OCI-LY7 (cell line): Measurements from ENCODE around the gene RRBP1. TPM values are rescaled to one million over a fixed set of nuclear protein-coding genes. Genes with fewer than 3 reads are reported as not detected.

Experiments used
- BruUV-seq: library from RNA; stranded (reverse); fragments of 400-500 nt; replicated peaks from 2 replicates; lab custom pipeline; 2021; lab: Mats Ljungman, UMichigan
- CTCF ChIA-PET: fragments of 300-600 bp; sonication (Branson Sonifier 250); formaldehyde crosslinking; loops from one replicate; lab custom pipeline; 2022; ENCODE audit warnings: antibody characterized with exemption; ENCODE audit not compliant: unreplicated experiment; lab: Charles Lee
- POLR2A ChIA-PET: fragments of 300-600 bp; sonication (Branson Sonifier 250); formaldehyde crosslinking; loops from one replicate; lab custom pipeline; 2022; ENCODE audit warnings: antibody characterized with exemption; lab: Charles Lee
- DNase-seq: peaks from one replicate; pipeline ENCODE4 v3.0.0-alpha.2; 2015; ENCODE audit warnings: low spot score
- H2AFZ ChIP-seq: fragments of 200-600 bp; sonication (generic), shearing (Covaris generic); 2 replicates; pipeline ENCODE4 v1.6.1; 2014; ENCODE audit warnings: mild to moderate bottlenecking, antibody characterized with exemption, low read length, moderate library complexity
- H3K27ac ChIP-seq: fragments of 200-600 bp; sonication (generic); 2 replicates; pipeline ENCODE4 v1.5.1; 2014; ENCODE audit warnings: mixed run types, low read depth, mild to moderate bottlenecking, moderate library complexity, low read length, inconsistent platforms; ENCODE audit not compliant: poor library complexity, severe bottlenecking
- H3K36me3 ChIP-seq: fragments of 200-600 bp; sonication (generic); 2 replicates; pipeline ENCODE4 v1.6.1; 2014; ENCODE audit warnings: mild to moderate bottlenecking, antibody characterized with exemption, low read length, moderate library complexity, mixed read lengths; ENCODE audit not compliant: insufficient read depth
- H3K4me1 ChIP-seq: fragments of 200-600 bp; sonication (generic); 2 replicates; pipeline ENCODE4 v1.5.1; 2014; ENCODE audit warnings: mild to moderate bottlenecking, low read length; ENCODE audit not compliant: insufficient read depth, poor library complexity, severe bottlenecking
- H3K4me2 ChIP-seq: fragments of 200-600 bp; sonication (generic); 2 replicates; pipeline ENCODE4 v1.6.1; 2014; ENCODE audit warnings: mild to moderate bottlenecking, low read length
- H3K4me3 ChIP-seq: fragments of 200-600 bp; sonication (generic); 2 replicates; pipeline ENCODE4 v1.5.1; 2014; ENCODE audit warnings: mild to moderate bottlenecking, low read depth, low read length; ENCODE audit not compliant: poor library complexity, severe bottlenecking
- H3K79me2 ChIP-seq: fragments of 200-600 bp; sonication (generic); 2 replicates; pipeline ENCODE4 v1.6.1; 2016; ENCODE audit warnings: low read depth, mild to moderate bottlenecking, low read length, moderate library complexity, mixed read lengths; ENCODE audit not compliant: insufficient read depth
- H3K9me2 ChIP-seq: fragments of 200-600 bp; sonication (generic); 2 replicates; pipeline ENCODE4 v1.6.1; 2016; ENCODE audit warnings: mild to moderate bottlenecking, low read length, mixed read lengths; ENCODE audit not compliant: insufficient read depth
- H3K9me3 ChIP-seq: fragments of 200-600 bp; sonication (generic); 2 replicates; pipeline ENCODE4 v1.6.1; 2014; ENCODE audit warnings: mild to moderate bottlenecking, mixed run types, low read length, mixed read lengths
- H4K20me1 ChIP-seq: fragments of 200-600 bp; sonication (generic); 2 replicates; pipeline ENCODE4 v1.6.1; 2014; ENCODE audit warnings: mild to moderate bottlenecking, antibody characterized with exemption, low read length, moderate library complexity, mixed read lengths; ENCODE audit not compliant: insufficient read depth
- EZH2phosphoT487 ChIP-seq: fragments of 200-600 bp; sonication (generic); IDR thresholded peaks from 2 replicates; pipeline ENCODE4 v1.6.1; 2018; ENCODE audit warnings: low read depth, borderline replicate concordance, mild to moderate bottlenecking, mixed run types, antibody characterized with exemption, low read length, moderate library complexity, mixed read lengths
- intact Hi-C: fragments of 100-400 bp; cut with micrococcal nuclease; formaldehyde crosslinking; loops from one replicate; pipeline ENCODE4 v1.10.0; 2022; ENCODE audit not compliant: unreplicated experiment
- total RNA-seq, 2 experiments: library from RNA; depleted of rRNA in 1 of 2; stranded (reverse); fragments of >200 nt in 1 of 2; shearing (Covaris generic) in 1 of 2; gene quantifications; 2 replicates each; pipeline ENCODE4 v1.2.3, GENCODE V29; 2014 to 2022
- TF ChIP-seq, protein P1 (sequence below): fragments of 200-600 bp; sonication (generic); conservative IDR thresholded peaks from 2 replicates; pipeline ENCODE4 v1.5.1; 2014; ENCODE audit warnings: mild to moderate bottlenecking, antibody characterized with exemption, low read length, moderate library complexity, mixed read lengths

Gene RRBP1
- total RNA-seq, 2 experiments from 2014 or later, result 13.6 to 46.3 TPM

- DNase-seq, result no peak
- H3K79me2 ChIP-seq, result no peaks in the 10 kb centered on the region
- CTCF ChIA-PET, result interaction anchor here (0.6 kb wide), 1 partner anchor 123 kb away, joined by 4 read pairs; no protein-coding TSS in a partner anchor
- no peaks in the 10 kb centered on the region for H3K9me3 ChIP-seq
- H2AFZ ChIP-seq, result no peak overlapping the region
- H3K4me3 ChIP-seq, result no peak overlapping the region
- POLR2A ChIA-PET, result no interaction called here
- H3K36me3 ChIP-seq, result 0 out of 2 replicates have a peak, but pooled peaks cover 1% of the 10 kb centered on the region
- BruUV-seq, result no TSS peak
- intact Hi-C loops, result no loop called here
- H3K9me2 ChIP-seq, result no peaks in the 10 kb centered on the region
- no peak overlapping the region for H3K27ac ChIP-seq
- H3K4me1 ChIP-seq, result peaks cover 39% of the 10 kb centered on the region
- TF ChIP-seq EZH2phosphoT487, result no peak
- TF ChIP-seq, protein P1, sequence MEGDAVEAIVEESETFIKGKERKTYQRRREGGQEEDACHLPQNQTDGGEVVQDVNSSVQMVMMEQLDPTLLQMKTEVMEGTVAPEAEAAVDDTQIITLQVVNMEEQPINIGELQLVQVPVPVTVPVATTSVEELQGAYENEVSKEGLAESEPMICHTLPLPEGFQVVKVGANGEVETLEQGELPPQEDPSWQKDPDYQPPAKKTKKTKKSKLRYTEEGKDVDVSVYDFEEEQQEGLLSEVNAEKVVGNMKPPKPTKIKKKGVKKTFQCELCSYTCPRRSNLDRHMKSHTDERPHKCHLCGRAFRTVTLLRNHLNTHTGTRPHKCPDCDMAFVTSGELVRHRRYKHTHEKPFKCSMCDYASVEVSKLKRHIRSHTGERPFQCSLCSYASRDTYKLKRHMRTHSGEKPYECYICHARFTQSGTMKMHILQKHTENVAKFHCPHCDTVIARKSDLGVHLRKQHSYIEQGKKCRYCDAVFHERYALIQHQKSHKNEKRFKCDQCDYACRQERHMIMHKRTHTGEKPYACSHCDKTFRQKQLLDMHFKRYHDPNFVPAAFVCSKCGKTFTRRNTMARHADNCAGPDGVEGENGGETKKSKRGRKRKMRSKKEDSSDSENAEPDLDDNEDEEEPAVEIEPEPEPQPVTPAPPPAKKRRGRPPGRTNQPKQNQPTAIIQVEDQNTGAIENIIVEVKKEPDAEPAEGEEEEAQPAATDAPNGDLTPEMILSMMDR, result no peak
- H4K20me1 ChIP-seq, result no peaks in the 10 kb centered on the region
- no peak overlapping the region for H3K4me2 ChIP-seq
Observed at GRCh38 chr20:17652411-17652810, 29.6 kb downstream of the RRBP1 start.

DNA sequence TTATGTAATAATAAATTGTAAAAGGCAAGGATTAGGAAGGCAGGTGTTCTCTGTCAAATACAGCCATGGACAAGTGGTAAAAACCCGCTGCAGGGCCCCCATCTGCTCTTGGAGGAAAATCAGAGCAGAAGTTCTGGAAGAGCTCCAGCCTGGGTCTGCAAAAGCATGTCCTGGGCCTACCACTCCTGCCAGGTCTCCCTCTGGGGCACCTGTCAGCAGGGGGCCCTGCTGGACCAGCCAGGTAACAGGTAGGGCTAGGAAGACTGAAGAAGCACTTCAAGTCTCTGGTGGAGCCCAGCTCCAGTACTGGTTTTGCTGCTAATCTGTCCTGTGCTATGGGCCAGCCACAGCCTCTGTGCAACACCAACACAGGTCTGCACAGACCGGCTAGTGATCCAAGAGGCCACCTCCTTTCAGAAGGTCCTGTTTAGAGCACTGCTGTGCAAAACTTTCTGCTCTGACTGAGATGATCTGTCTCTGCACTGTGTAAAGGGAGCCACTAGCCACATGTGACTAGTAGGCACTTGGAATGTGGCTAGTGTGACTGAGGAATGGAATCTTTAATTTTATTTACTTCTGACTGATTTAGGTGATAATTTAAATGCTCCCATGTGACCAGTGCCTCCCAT, 30.2 kb downstream of the RRBP1 start:
- Histone ChIP-seq H3K4me3 (no peak overlapping the region), H3K79me2 (no peaks in the 10 kb centered on the region), H3K4me2 (no peak overlapping the region), H3K9me3 (no peaks in the 10 kb centered on the region), H3K9me2 (no peaks in the 10 kb centered on the region), H3K27ac (no peak overlapping the region), H3K36me3 (no peaks in the 10 kb centered on the region), H2AFZ (no peak overlapping the region), H4K20me1 (no peaks in the 10 kb centered on the region), H3K4me1 (peaks cover 45% of the 10 kb centered on the region)
- POLR2A ChIA-PET, result no interaction called here
- intact Hi-C loops, result no loop called here
- peak; percentile 28 for DNase-seq
- BruUV-seq, result no TSS peak
- TF ChIP-seq, protein P1, result peak; percentile 54
- no peak for TF ChIP-seq EZH2phosphoT487
- CTCF ChIA-PET, result interaction anchor here (1.6 kb wide), 1 partner anchor 31 kb away, joined by 6 read pairs; the partner anchor contains the start of gene RRBP1
